HEK293T (cell line): ENCODE results near the gene ACSL6.

Source experiments
- CTCF ChIA-PET: fragments of 350-600 bp; formaldehyde crosslinking; extraction: SDS; loops from one replicate; lab custom pipeline; 2021; ENCODE audit warnings: antibody characterized with exemption, inconsistent platforms; lab: Yijun Ruan, JAX
- POLR2A ChIA-PET: fragments of 350-600 bp; formaldehyde crosslinking; extraction: SDS; loops from one replicate; lab custom pipeline; 2020; ENCODE audit warnings: antibody characterized with exemption, inconsistent platforms; lab: Yijun Ruan, JAX
- DNase-seq: peaks from one replicate; pipeline ENCODE4 v3.0.0; 2012; ENCODE audit warnings: mixed read lengths; ENCODE audit errors: extremely low spot score
- ARNT ChIP-seq: fragments of 450-650 bp; IDR thresholded peaks from 2 replicates; pipeline ENCODE4 v1.6.1; 2017; ENCODE audit warnings: mild to moderate bottlenecking
- BHLHE40 ChIP-seq: fragments of 450-650 bp; IDR thresholded peaks from 2 replicates; pipeline ENCODE4 v1.6.1; 2016; ENCODE audit warnings: mild to moderate bottlenecking, moderate library complexity, borderline replicate concordance
- CTBP1 ChIP-seq: fragments of 450-650 bp; IDR thresholded peaks from 2 replicates; pipeline ENCODE4 v1.6.1; 2016; ENCODE audit warnings: borderline replicate concordance
- ELF4 ChIP-seq: fragments of 450-650 bp; IDR thresholded peaks from 2 replicates; pipeline ENCODE4 v1.6.1; 2017; ENCODE audit warnings: antibody characterized with exemption
- FOXA1 ChIP-seq: fragments of 450-650 bp; IDR thresholded peaks from 2 replicates; pipeline ENCODE4 v1.6.1; 2016; ENCODE audit warnings: mild to moderate bottlenecking
- FOXK2 ChIP-seq: fragments of 450-650 bp; IDR thresholded peaks from 2 replicates; pipeline ENCODE4 v1.6.1; 2016; ENCODE audit warnings: mild to moderate bottlenecking
- FOXM1 ChIP-seq: fragments of 450-650 bp; IDR thresholded peaks from 2 replicates; pipeline ENCODE4 v1.6.1; 2017; ENCODE audit warnings: mild to moderate bottlenecking, borderline replicate concordance
- HDGF ChIP-seq: fragments of 450-650 bp; IDR thresholded peaks from 2 replicates; pipeline ENCODE4 v1.6.1; 2017; ENCODE audit warnings: antibody characterized with exemption, borderline replicate concordance
- L3MBTL2 ChIP-seq: fragments of 450-650 bp; conservative IDR thresholded peaks from 2 replicates; pipeline ENCODE4 v1.6.1; 2016; ENCODE audit warnings: mild to moderate bottlenecking
- LEF1 ChIP-seq: fragments of 450-650 bp; IDR thresholded peaks from 2 replicates; pipeline ENCODE4 v1.6.1; 2017; ENCODE audit warnings: mild to moderate bottlenecking, borderline replicate concordance
- NFRKB ChIP-seq: fragments of 450-650 bp; IDR thresholded peaks from 2 replicates; pipeline ENCODE4 v1.6.1; 2016; ENCODE audit warnings: mild to moderate bottlenecking, moderate library complexity
- PKNOX1 ChIP-seq: fragments of 450-650 bp; IDR thresholded peaks from 2 replicates; pipeline ENCODE4 v1.6.1; 2016
- SP1 ChIP-seq: fragments of 450-650 bp; IDR thresholded peaks from 2 replicates; pipeline ENCODE4 v1.6.1; 2017
- SUZ12 ChIP-seq: fragments of 450-650 bp; IDR thresholded peaks from 2 replicates; pipeline ENCODE4 v1.6.1; 2016; ENCODE audit warnings: mild to moderate bottlenecking
- TARDBP ChIP-seq: fragments of 450-650 bp; IDR thresholded peaks from 2 replicates; pipeline ENCODE4 v1.6.1; 2016
- ZNF384 ChIP-seq: fragments of 450-650 bp; IDR thresholded peaks from 2 replicates; pipeline ENCODE4 v1.6.1; 2016

ACSL6 gene

GRCh38 chr5:132054031-132054696 lies 42.7 kb upstream of the ACSL6 start:
- no peak for DNase-seq
- CTCF ChIA-PET = no interaction called here
- POLR2A ChIA-PET = interaction anchor here (0.6 to 1.3 kb wide), 2 partner anchors 31 to 408 kb away, joined by 3 read pairs; no protein-coding TSS in a partner anchor
- no peak for TF ChIP-seq L3MBTL2

GRCh38 chr5:132053483-132053882 lies 42.0 kb upstream of the ACSL6 start:
- ChIA-PET CTCF (interaction anchor here (1.1 kb wide), 1 partner anchor 11 kb away, joined by 5 read pairs; no protein-coding TSS in a partner anchor), POLR2A (interaction anchor here (1.3 kb wide), 1 partner anchor 30 kb away, joined by 3 read pairs; no protein-coding TSS in a partner anchor)
- no peak for DNase-seq
- TF ChIP-seq LEF1 = no peak
- TF ChIP-seq FOXM1 = no peak
- no peak for TF ChIP-seq SP1

GRCh38 chr5:132052520-132052919 lies 41.1 kb upstream of the ACSL6 start:
- CTCF ChIA-PET = interaction anchor here (1.1 kb wide), 1 partner anchor 12 kb away, joined by 5 read pairs; no protein-coding TSS in a partner anchor
- TF ChIP-seq FOXM1 (no peak), ARNT (no peak), L3MBTL2 (no peak), SP1 (no peak), ZNF384 (no peak), HDGF (no peak), CTBP1 (no peak), FOXK2 (no peak), NFRKB (no peak), ELF4 (no peak), FOXA1 (no peak), LEF1 (no peak), PKNOX1 (no peak), TARDBP (no peak)
- POLR2A ChIA-PET = interaction anchor here (1.3 kb wide), 1 partner anchor 29 kb away, joined by 3 read pairs; no protein-coding TSS in a partner anchor
- DNase-seq = no peak

- TF ChIP-seq PKNOX1 (no peak), FOXK2 (no peak), CTBP1 (no peak), SUZ12 (no peak)
- CTCF ChIA-PET = interaction anchor here (1.1 kb wide), 2 partner anchors 8 to 12 kb away, joined by 3 to 5 read pairs; no protein-coding TSS in a partner anchor
- POLR2A ChIA-PET = no interaction called here
- no peak for DNase-seq
Measured at GRCh38 chr5:132050661-132051552, 39.4 kb upstream of the ACSL6 start.

- no peak for DNase-seq
- ChIA-PET POLR2A (no interaction called here), CTCF (interaction anchor here (1.1 kb wide), 2 partner anchors 9 to 13 kb away, joined by 3 to 5 read pairs; no protein-coding TSS in a partner anchor)
- TF ChIP-seq LEF1 (no peak), L3MBTL2 (no peak), CTBP1 (no peak), NFRKB (no peak), ARNT (no peak), HDGF (no peak), FOXM1 (no peak), FOXA1 (no peak), SUZ12 (no peak), FOXK2 (no peak), ELF4 (no peak), ZNF384 (no peak)
Measured at GRCh38 chr5:132050136-132050535, 38.7 kb upstream of the ACSL6 start.

GRCh38 chr5:132049559-132049958 lies 38.1 kb upstream of the ACSL6 start:
- ChIA-PET CTCF (no interaction called here), POLR2A (no interaction called here)
- TF ChIP-seq ELF4 (no peak), ARNT (no peak), TARDBP (no peak), CTBP1 (no peak), SP1 (no peak), L3MBTL2 (no peak), LEF1 (no peak), FOXA1 (no peak), FOXK2 (no peak), SUZ12 (no peak), PKNOX1 (no peak), BHLHE40 (no peak), NFRKB (no peak)
- DNase-seq = no peak
